Mesenchymal stem cell (in vitro differentiated cells and primary cell): ENCODE measurements around the gene ST8SIA2.

Experiments used
- DNase-seq: peaks from one replicate; pipeline ENCODE4 v3.0.0-alpha.2; 2013
- H2AFZ ChIP-seq: one replicate; pipeline ENCODE4 v1.6.1; 2013; ENCODE audit warnings: low read depth, mild to moderate bottlenecking, control low read depth, inconsistent platforms, low read length, moderate library complexity
- H2AK5ac ChIP-seq: 2 replicates; pipeline ENCODE4 v1.6.1; 2013; ENCODE audit warnings: low read length, moderate library complexity, mild to moderate bottlenecking, inconsistent platforms; ENCODE audit not compliant: severe bottlenecking
- H2BK120ac ChIP-seq: one replicate; pipeline ENCODE4 v1.6.1; 2013; ENCODE audit warnings: low read depth, mild to moderate bottlenecking, inconsistent platforms, low read length, moderate library complexity
- H2BK12ac ChIP-seq, 2 experiments: one replicate each; pipeline ENCODE4 v1.6.1; 2013; ENCODE audit warnings: inconsistent platforms in 2 of 2, low read length in 2 of 2, mild to moderate bottlenecking in 2 of 2, moderate library complexity in 2 of 2, control low read depth in 1 of 2
- H2BK15ac ChIP-seq: one replicate; pipeline ENCODE4 v1.6.1; 2013; ENCODE audit warnings: mild to moderate bottlenecking, low read depth, inconsistent platforms; ENCODE audit not compliant: poor library complexity, severe bottlenecking
- H2BK5ac ChIP-seq: 2 replicates; pipeline ENCODE4 v1.6.1; 2013; ENCODE audit warnings: low read depth, mild to moderate bottlenecking, low read length, control low read depth, inconsistent platforms; ENCODE audit not compliant: poor library complexity, severe bottlenecking
- H3K14ac ChIP-seq, 2 experiments: one replicate each; pipeline ENCODE4 v1.6.1; 2013; ENCODE audit warnings: inconsistent platforms in 2 of 2, low read length in 2 of 2, control low read depth in 1 of 2, mild to moderate bottlenecking in 1 of 2, moderate library complexity in 1 of 2
- H3K18ac ChIP-seq, 2 experiments: one replicate each; pipeline ENCODE4 v1.6.1; 2013; ENCODE audit warnings: inconsistent platforms in 2 of 2, low read length in 2 of 2, control low read depth in 1 of 2, low read depth in 1 of 2, mild to moderate bottlenecking in 1 of 2
- H3K23ac ChIP-seq, 2 experiments: one replicate each; pipeline ENCODE4 v1.6.1; 2013; ENCODE audit warnings: inconsistent platforms in 2 of 2, low read length in 2 of 2, mild to moderate bottlenecking in 2 of 2, moderate library complexity in 2 of 2, control low read depth in 1 of 2
- H3K27ac ChIP-seq: 2 replicates; pipeline ENCODE4 v1.5.1; 2013; ENCODE audit warnings: mild to moderate bottlenecking, moderate library complexity, low read length, control low read depth, inconsistent platforms; ENCODE audit not compliant: poor library complexity, severe bottlenecking
- H3K27me3 ChIP-seq, 2 experiments: 2 replicates each; pipeline versions ENCODE4 v1.6.1 to v1.7.0; 2013; ENCODE audit warnings: low read length in 2 of 2, mild to moderate bottlenecking in 2 of 2, moderate library complexity in 2 of 2, control low read depth in 1 of 2, inconsistent platforms in 1 of 2; ENCODE audit not compliant: control insufficient read depth in 1 of 2, insufficient read depth in 1 of 2
- H3K36me3 ChIP-seq, 2 experiments: 2 replicates each; pipeline versions ENCODE4 v1.6.1 to v1.7.0; 2013; ENCODE audit warnings: low read length in 2 of 2, control low read depth in 1 of 2, inconsistent platforms in 1 of 2, low read depth in 1 of 2, mild to moderate bottlenecking in 1 of 2; ENCODE audit not compliant: insufficient read depth in 2 of 2, control insufficient read depth in 1 of 2
- H3K4ac ChIP-seq, 2 experiments: one replicate each; pipeline ENCODE4 v1.6.1; 2013; ENCODE audit warnings: inconsistent platforms in 2 of 2, low read length in 2 of 2, mild to moderate bottlenecking in 2 of 2, moderate library complexity in 2 of 2, control low read depth in 1 of 2, low read depth in 1 of 2
- H3K4me1 ChIP-seq: 2 replicates; pipeline ENCODE4 v1.6.1; 2013; ENCODE audit warnings: low read depth, low read length, control low read depth; ENCODE audit not compliant: control insufficient read depth, insufficient read depth
- H3K4me2 ChIP-seq: 2 replicates; pipeline ENCODE4 v1.6.1; 2013; ENCODE audit warnings: low read length, mild to moderate bottlenecking, inconsistent platforms; ENCODE audit not compliant: poor library complexity, severe bottlenecking
- H3K4me3 ChIP-seq, 2 experiments: 2 replicates each; pipeline versions ENCODE4 v1.5.1 to v1.7.0; 2013; ENCODE audit warnings: low read length in 2 of 2, mild to moderate bottlenecking in 2 of 2, control low read depth in 1 of 2, low read depth in 1 of 2; ENCODE audit not compliant: insufficient read depth in 1 of 2
- H3K79me1 ChIP-seq: replicated peaks from 2 replicates; pipeline ENCODE4 v1.6.1; 2013; ENCODE audit warnings: mild to moderate bottlenecking, control low read depth, low read length, inconsistent platforms; ENCODE audit not compliant: poor library complexity, severe bottlenecking
- H3K9ac ChIP-seq: 2 replicates; pipeline ENCODE4 v1.7.0; 2013; ENCODE audit warnings: mild to moderate bottlenecking, low read length, moderate library complexity
- H3K9me3 ChIP-seq: 2 replicates; pipeline ENCODE4 v1.7.0; 2013; ENCODE audit warnings: mild to moderate bottlenecking, low read length; ENCODE audit not compliant: control insufficient read depth
- H4K8ac ChIP-seq: one replicate; pipeline ENCODE4 v1.6.1; 2013; ENCODE audit warnings: inconsistent platforms, mild to moderate bottlenecking, low read length, moderate library complexity
- H4K91ac ChIP-seq: one replicate; pipeline ENCODE4 v1.6.1; 2013; ENCODE audit warnings: mild to moderate bottlenecking, low read length, inconsistent platforms
- WGBS: methylation state at CpG from one replicate; pipeline ENCODE4 v1.1.7; 2013; ENCODE audit warnings: mixed read lengths; 5-methylcytosine and 5-hydroxymethylcytosine counted together

Gene ST8SIA2

DNA sequence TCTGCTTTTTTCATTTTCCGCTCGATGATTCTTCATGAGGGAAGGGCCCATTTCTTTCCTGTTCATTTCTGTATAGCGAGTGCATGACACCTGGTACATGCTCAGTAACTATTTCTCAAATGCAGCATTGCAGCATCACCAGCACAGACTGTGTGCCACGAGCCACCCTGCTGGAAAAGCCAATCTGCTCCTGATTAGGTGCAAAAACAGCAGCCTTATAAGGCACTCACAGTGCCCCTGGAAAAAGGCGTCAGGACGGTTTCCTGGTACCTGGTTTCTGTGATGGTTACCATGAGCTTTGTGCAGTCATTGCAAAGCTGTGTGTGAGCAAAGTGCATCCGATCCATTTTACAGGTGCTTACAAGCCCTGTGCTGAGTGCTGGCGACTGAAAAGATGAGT is 15.8 kb downstream of the ST8SIA2 start:
- H2BK120ac ChIP-seq = no peak overlapping the region
- no peak overlapping the region for H4K91ac ChIP-seq
- H2AK5ac ChIP-seq = no peak overlapping the region
- H3K27me3 ChIP-seq = peaks cover 0 to 34% of the 10 kb centered on the region in 2 experiments
- H2AFZ ChIP-seq = no peak overlapping the region
- H2BK12ac ChIP-seq = no peak overlapping the region
- no peak overlapping the region for H3K4me3 ChIP-seq
- H3K79me1 ChIP-seq = no peaks in the 10 kb centered on the region
- H2BK15ac ChIP-seq = no peak overlapping the region
- H3K14ac ChIP-seq = no peak overlapping the region
- no peak overlapping the region for H3K23ac ChIP-seq
- H4K8ac ChIP-seq = no peak overlapping the region
- H3K9ac ChIP-seq = no peak overlapping the region
- H3K4me1 ChIP-seq = no peaks in the 10 kb centered on the region
- no peak overlapping the region for H3K4ac ChIP-seq
- H3K9me3 ChIP-seq = no peaks in the 10 kb centered on the region
- 77% methylated on average over 8 of the region's 8 CpGs for WGBS
- DNase-seq = no peak
- H3K27ac ChIP-seq = no peak overlapping the region
- H2BK5ac ChIP-seq = no peak overlapping the region
- no peak overlapping the region for H3K4me2 ChIP-seq
- H3K18ac ChIP-seq = no peak overlapping the region
- H3K36me3 ChIP-seq = no peaks in the 10 kb centered on the region

DNA sequence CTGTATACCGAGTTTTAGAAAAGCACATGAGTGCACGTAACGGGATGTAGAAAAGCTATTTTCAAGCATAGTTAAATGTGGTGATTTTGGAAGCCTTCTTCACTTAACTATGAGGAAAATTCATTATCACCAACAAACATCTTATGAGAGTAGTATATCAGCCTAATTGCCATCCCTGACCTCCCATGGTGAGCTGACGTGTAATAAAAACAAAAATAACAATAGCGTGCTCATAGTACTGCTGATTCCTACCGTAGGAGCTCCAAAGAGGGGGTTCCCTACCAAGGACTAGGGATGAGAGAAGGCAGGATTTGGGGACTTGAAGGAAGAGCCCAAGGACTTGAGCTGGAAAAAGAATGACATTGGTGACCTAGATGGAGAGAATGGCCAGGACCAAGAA is 16.9 kb downstream of the ST8SIA2 start:
- Histone ChIP-seq H3K4me3 (no peak overlapping the region), H3K9me3 (no peaks in the 10 kb centered on the region), H3K27me3 (peaks cover 0 to 42% of the 10 kb centered on the region in 2 experiments), H2AFZ (no peak overlapping the region), H3K36me3 (no peaks in the 10 kb centered on the region), H3K4ac (no peak overlapping the region), H3K23ac (no peak overlapping the region), H2BK5ac (no peak overlapping the region), H3K4me1 (no peaks in the 10 kb centered on the region), H3K18ac (no peak overlapping the region), H2AK5ac (no peak overlapping the region), H2BK12ac (no peak overlapping the region), H4K8ac (no peak overlapping the region), H3K14ac (no peak overlapping the region), H3K79me1 (no peaks in the 10 kb centered on the region), H3K4me2 (no peak overlapping the region), H3K9ac (no peak overlapping the region), H4K91ac (no peak overlapping the region), H2BK15ac (no peak overlapping the region), H3K27ac (no peak overlapping the region), H2BK120ac (no peak overlapping the region)
- 88% methylated on average over 4 of the region's 6 CpGs for WGBS
- no peak for DNase-seq

DNA sequence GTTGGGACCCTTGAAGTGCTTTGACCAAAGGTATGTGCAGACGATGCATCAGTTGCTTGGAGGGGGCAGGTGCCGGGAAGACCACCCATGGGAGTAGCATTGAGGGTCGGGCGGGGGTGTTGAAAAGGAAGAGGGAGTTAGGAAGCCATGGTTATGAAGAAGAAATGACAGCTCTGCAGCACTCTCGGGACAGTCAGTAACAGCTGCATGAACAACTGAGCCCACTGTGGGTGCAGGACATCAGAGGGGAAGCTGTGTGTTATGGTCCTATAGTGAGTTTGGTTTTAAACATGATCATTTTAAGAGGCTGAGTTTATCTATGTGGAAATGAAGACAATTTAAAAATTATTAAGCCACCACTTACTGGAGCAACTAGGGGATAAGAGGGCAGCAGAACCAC is 17.6 kb downstream of the ST8SIA2 start:
- no peaks in the 10 kb centered on the region for H3K36me3 ChIP-seq
- no peak overlapping the region for H3K9ac ChIP-seq
- no peak overlapping the region for H3K27ac ChIP-seq
- H3K18ac ChIP-seq = no peak overlapping the region
- no peak overlapping the region for H2BK5ac ChIP-seq
- H3K9me3 ChIP-seq = no peaks in the 10 kb centered on the region
- H3K27me3 ChIP-seq = peaks cover 0 to 42% of the 10 kb centered on the region in 2 experiments
- no peak for DNase-seq
- no peak overlapping the region for H4K91ac ChIP-seq
- H2BK12ac ChIP-seq = no peak overlapping the region
- no peak overlapping the region for H3K4me3 ChIP-seq
- no peaks in the 10 kb centered on the region for H3K4me1 ChIP-seq
- no peak overlapping the region for H3K4ac ChIP-seq
- no peak overlapping the region for H3K4me2 ChIP-seq
- no peak overlapping the region for H3K23ac ChIP-seq
- no peak overlapping the region for H2AK5ac ChIP-seq
- H3K79me1 ChIP-seq = no peaks in the 10 kb centered on the region
- H2BK120ac ChIP-seq = no peak overlapping the region
- H2BK15ac ChIP-seq = no peak overlapping the region
- H3K14ac ChIP-seq = no peak overlapping the region
- H4K8ac ChIP-seq = no peak overlapping the region
- no peak overlapping the region for H2AFZ ChIP-seq
- 96% methylated on average over 5 of the region's 5 CpGs for WGBS

DNA sequence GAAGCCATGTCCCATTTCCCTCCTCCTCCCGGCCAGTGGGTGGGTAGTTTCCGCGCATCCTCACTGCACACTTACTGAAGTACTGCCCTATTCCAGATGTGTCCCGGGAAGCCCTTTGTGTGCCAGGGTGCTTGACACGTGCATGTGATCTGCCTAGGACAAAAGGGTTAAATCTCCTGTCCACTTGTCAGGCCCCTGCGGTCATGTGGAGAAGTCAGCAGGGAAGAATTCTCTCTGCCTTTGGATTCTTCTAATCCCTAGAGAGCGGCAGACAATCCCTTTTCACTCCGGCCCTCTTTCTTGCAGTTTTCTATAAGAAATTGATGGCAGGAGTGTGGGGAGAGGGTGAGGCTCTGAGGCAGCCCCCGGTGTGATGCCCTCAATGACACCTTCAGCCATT is 19.8 kb downstream of the ST8SIA2 start:
- no peak for DNase-seq
- Histone ChIP-seq H3K4me3 (no peak overlapping the region), H3K9me3 (no peaks in the 10 kb centered on the region), H3K14ac (no peak overlapping the region), H3K4me1 (no peaks in the 10 kb centered on the region), H3K23ac (no peak overlapping the region), H4K8ac (no peak overlapping the region), H3K4ac (no peak overlapping the region), H2AK5ac (no peak overlapping the region), H4K91ac (no peak overlapping the region), H2BK15ac (no peak overlapping the region), H3K36me3 (no peaks in the 10 kb centered on the region), H2BK12ac (no peak overlapping the region), H2BK5ac (no peak overlapping the region), H2BK120ac (no peak overlapping the region), H3K27ac (no peak overlapping the region), H3K18ac (peak overlapping the region in 1 of 2 experiments; percentile 35), H3K27me3 (peaks cover 0 to 42% of the 10 kb centered on the region in 2 experiments), H3K4me2 (no peak overlapping the region), H3K9ac (no peak overlapping the region), H3K79me1 (no peaks in the 10 kb centered on the region), H2AFZ (no peak overlapping the region)
- 67% methylated on average over 7 of the region's 9 CpGs for WGBS
